K562 (cell line): Measurements from ENCODE around the gene ANGPTL3. TPM values are rescaled to one million over a fixed set of nuclear protein-coding genes. Genes with fewer than 3 reads are reported as not detected.

Source experiments
- ELF2 ChIP-seq: fragments of 250-450 bp; sonication (Bioruptor Pico); IDR thresholded peaks from 2 replicates; pipeline ENCODE4 v1.5.0; 2021; ENCODE audit warnings: mild to moderate bottlenecking
- HDAC1 ChIP-seq, 2 experiments: fragments of 450-650 bp; IDR thresholded peaks; 2 replicates each; pipeline ENCODE4 v1.6.1; 2016 to 2017; ENCODE audit warnings: inconsistent platforms in 1 of 2, mild to moderate bottlenecking in 1 of 2, moderate library complexity in 1 of 2
- PHF8 ChIP-seq: fragments of 200-600 bp; sonication (generic); IDR thresholded peaks from 2 replicates; pipeline ENCODE4 v1.6.1; 2012; ENCODE audit warnings: mixed run types, mild to moderate bottlenecking, inconsistent platforms, low read length, moderate library complexity, borderline replicate concordance
- polyA plus RNA-seq, 8 experiments: library from polyadenylated mRNA; depleted of rRNA in 4 of 8; stranded (reverse) in 5 of 8; unstranded in 3 of 8; fragments of >200 nt; fragmentation: Nextera tagmentation in 2 of 8; fragmentation: Illumina TruSeq in 1 of 8; extraction: Ambion mirVana in 2 of 8; extraction: Trizol in 1 of 8; gene quantifications; 2 replicates each; pipeline versions ENCODE4 v1.2.1 to v1.2.3, GENCODE V29; 2011 to 2014; ENCODE audit warnings: inconsistent platforms in 1 of 8, missing spikeins in 1 of 8
- total RNA-seq, 7 experiments: library from RNA; depleted of rRNA in 6 of 7; stranded (reverse); fragments of >200 nt in 6 of 7; fragmentation: Illumina TruSeq in 2 of 7; extraction: Trizol in 2 of 7; gene quantifications; 2 replicates each; pipeline versions ENCODE4 v1.2.1 to v1.2.3, GENCODE V29; 2011 to 2021; ENCODE audit warnings: low replicate concordance in 1 of 7
- TF ChIP-seq, protein P1 (sequence below): fragments of 450-650 bp; conservative IDR thresholded peaks from 2 replicates; pipeline ENCODE4 v1.6.1; 2016; ENCODE audit warnings: missing genetic modification characterization, low read depth, mild to moderate bottlenecking, missing compliant biosample characterization, moderate library complexity
- TF ChIP-seq, protein P2 (sequence below): IDR thresholded peaks from 2 replicates; pipeline ENCODE4 v1.6.1; 2012; ENCODE audit warnings: low read depth, low read length, improper control_type of control experiment, borderline replicate concordance
- TF ChIP-seq, protein P3 (sequence below): IDR thresholded peaks from 2 replicates; pipeline ENCODE4 v1.6.1; 2016; ENCODE audit warnings: missing genetic modification characterization, missing compliant biosample characterization

ANGPTL3 gene
- total and polyA plus RNA-seq, 9 of the 15 experiments (the other 6 are each of a cell fraction or from before 2014, with no cell fraction given), result not detected

DNA sequence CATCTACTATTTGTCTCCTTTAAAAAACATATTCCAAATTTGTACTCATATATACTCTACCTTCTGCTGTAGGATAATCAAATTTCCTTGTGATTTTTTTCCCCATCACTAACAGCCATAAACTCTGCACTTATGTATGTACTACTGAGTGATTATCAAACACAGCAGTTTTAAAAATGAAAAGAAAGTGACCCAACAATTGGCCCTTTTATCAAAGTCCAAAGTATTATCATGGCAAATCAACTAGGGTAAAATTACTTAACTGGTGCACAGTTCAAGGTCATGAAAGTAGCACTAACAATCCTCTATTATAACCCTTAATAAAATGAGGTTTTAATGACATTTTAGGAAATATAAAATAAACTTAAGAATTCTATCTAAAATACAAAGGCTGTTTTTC is 11.6 kb downstream of the ANGPTL3 start (continued):
- TF ChIP-seq, protein P1, sequence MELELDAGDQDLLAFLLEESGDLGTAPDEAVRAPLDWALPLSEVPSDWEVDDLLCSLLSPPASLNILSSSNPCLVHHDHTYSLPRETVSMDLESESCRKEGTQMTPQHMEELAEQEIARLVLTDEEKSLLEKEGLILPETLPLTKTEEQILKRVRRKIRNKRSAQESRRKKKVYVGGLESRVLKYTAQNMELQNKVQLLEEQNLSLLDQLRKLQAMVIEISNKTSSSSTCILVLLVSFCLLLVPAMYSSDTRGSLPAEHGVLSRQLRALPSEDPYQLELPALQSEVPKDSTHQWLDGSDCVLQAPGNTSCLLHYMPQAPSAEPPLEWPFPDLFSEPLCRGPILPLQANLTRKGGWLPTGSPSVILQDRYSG (tag), result no peak
- TF ChIP-seq, protein P2, sequence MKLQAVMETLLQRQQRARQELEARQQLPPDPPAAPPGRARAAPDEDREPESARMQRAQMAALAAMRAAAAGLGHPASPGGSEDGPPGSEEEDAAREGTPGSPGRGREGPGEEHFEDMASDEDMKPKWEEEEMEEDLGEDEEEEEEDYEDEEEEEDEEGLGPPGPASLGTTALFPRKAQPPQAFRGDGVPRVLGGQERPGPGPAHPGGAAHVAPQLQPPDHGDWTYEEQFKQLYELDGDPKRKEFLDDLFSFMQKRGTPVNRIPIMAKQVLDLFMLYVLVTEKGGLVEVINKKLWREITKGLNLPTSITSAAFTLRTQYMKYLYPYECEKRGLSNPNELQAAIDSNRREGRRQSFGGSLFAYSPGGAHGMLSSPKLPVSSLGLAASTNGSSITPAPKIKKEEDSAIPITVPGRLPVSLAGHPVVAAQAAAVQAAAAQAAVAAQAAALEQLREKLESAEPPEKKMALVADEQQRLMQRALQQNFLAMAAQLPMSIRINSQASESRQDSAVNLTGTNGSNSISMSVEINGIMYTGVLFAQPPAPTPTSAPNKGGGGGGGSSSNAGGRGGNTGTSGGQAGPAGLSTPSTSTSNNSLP, result no peak
- TF ChIP-seq, protein P3, sequence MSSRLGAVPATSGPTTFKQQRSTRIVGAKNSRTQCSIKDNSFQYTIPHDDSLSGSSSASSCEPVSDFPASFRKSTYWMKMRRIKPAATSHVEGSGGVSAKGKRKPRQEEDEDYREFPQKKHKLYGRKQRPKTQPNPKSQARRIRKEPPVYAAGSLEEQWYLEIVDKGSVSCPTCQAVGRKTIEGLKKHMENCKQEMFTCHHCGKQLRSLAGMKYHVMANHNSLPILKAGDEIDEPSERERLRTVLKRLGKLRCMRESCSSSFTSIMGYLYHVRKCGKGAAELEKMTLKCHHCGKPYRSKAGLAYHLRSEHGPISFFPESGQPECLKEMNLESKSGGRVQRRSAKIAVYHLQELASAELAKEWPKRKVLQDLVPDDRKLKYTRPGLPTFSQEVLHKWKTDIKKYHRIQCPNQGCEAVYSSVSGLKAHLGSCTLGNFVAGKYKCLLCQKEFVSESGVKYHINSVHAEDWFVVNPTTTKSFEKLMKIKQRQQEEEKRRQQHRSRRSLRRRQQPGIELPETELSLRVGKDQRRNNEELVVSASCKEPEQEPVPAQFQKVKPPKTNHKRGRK (tag), result no peak
- TF ChIP-seq HDAC1 (IDR thresholded peaks at IDR 0.05), result no peak
- TF ChIP-seq PHF8, result no peak
- no peak for TF ChIP-seq ELF2 (CRISPR knock-in tag)
- TF ChIP-seq, all 486 proteins: peak for 0
